ENCODE measurements around the gene DOCK1. TPM values are rescaled to one million over a fixed set of nuclear protein-coding genes. Genes with fewer than 3 reads are reported as not detected.

DOCK1 gene
- total and polyA plus RNA-seq, 2 donors (not counting 1 experiment from before 2014, with no cell fraction given), result 20.5 to 91.0 TPM

- H2AFZ ChIP-seq (ENCODE audit: low read length), result no peak overlapping the region
- no peak overlapping the region for H3K27ac ChIP-seq (ENCODE audit: insufficient read depth, low read length)
- peaks cover 3% of the 10 kb centered on the region for H3K36me3 ChIP-seq (ENCODE audit: control insufficient read depth, insufficient read depth, low read length)
- no peak overlapping the region for H3K9ac ChIP-seq (ENCODE audit: insufficient read depth, low read length)
- no peaks in the 10 kb centered on the region for H4K20me1 ChIP-seq (ENCODE audit: control insufficient read depth, extremely low read depth, insufficient read depth, low read length)
- TF ChIP-seq EZH2 (IDR thresholded peaks at IDR 0.05; ENCODE audit: low read length, missing control alignments), result no peak
- TF ChIP-seq CTCF (conservative IDR thresholded peaks at IDR 0.05 in 1 of 2, IDR thresholded peaks at IDR 0.05 in 1 of 2; ENCODE audit: low read depth in 1 of 2, low read length in 2 of 2), result no peak
- no peaks in the 10 kb centered on the region for H3K27me3 ChIP-seq (ENCODE audit: control insufficient read depth, insufficient read depth, low read length)
- H3K4me3 ChIP-seq (replicated peaks in 1 of 4; ENCODE audit: control extremely low read depth in 1 of 4, insufficient read depth in 1 of 4, low read depth in 3 of 4, low read length in 4 of 4), result no peak overlapping the region
- H3K9me3 ChIP-seq (ENCODE audit: control insufficient read depth, insufficient read depth, low read depth, low read length), result no peaks in the 10 kb centered on the region
- no peaks in the 10 kb centered on the region for H3K4me1 ChIP-seq (ENCODE audit: control insufficient read depth, extremely low read depth, insufficient read depth, low read length)
- DNase-seq (ENCODE audit: low read depth in 2 of 2), result no peak
- no peak overlapping the region for H3K4me2 ChIP-seq (ENCODE audit: extremely low read depth, insufficient read depth, low read length)
- no peaks in the 10 kb centered on the region for H3K79me2 ChIP-seq (ENCODE audit: control insufficient read depth, insufficient read depth, low read length)
Observed at GRCh38 chr10:127250031-127250430, 344.8 kb downstream of the DOCK1 start.

- H3K9ac ChIP-seq (ENCODE audit: insufficient read depth, low read length), result no peak overlapping the region
- no peaks in the 10 kb centered on the region for H3K27me3 ChIP-seq (ENCODE audit: control insufficient read depth, insufficient read depth, low read length)
- H3K36me3 ChIP-seq (ENCODE audit: control insufficient read depth, insufficient read depth, low read length), result peaks cover 3% of the 10 kb centered on the region
- no peaks in the 10 kb centered on the region for H4K20me1 ChIP-seq (ENCODE audit: control insufficient read depth, extremely low read depth, insufficient read depth, low read length)
- no peaks in the 10 kb centered on the region for H3K79me2 ChIP-seq (ENCODE audit: control insufficient read depth, insufficient read depth, low read length)
- TF ChIP-seq CTCF (conservative IDR thresholded peaks at IDR 0.05 in 1 of 2, IDR thresholded peaks at IDR 0.05 in 1 of 2; ENCODE audit: low read depth in 1 of 2, low read length in 2 of 2) (no peak), EZH2 (IDR thresholded peaks at IDR 0.05; ENCODE audit: low read length, missing control alignments) (no peak)
- no peaks in the 10 kb centered on the region for H3K4me1 ChIP-seq (ENCODE audit: control insufficient read depth, extremely low read depth, insufficient read depth, low read length)
- DNase-seq (ENCODE audit: low read depth in 2 of 2), result no peak
- H2AFZ ChIP-seq (ENCODE audit: low read length), result no peak overlapping the region
- H3K4me2 ChIP-seq (ENCODE audit: extremely low read depth, insufficient read depth, low read length), result no peak overlapping the region
- H3K27ac ChIP-seq (ENCODE audit: insufficient read depth, low read length), result no peak overlapping the region
- no peaks in the 10 kb centered on the region for H3K9me3 ChIP-seq (ENCODE audit: control insufficient read depth, insufficient read depth, low read depth, low read length)
- H3K4me3 ChIP-seq (replicated peaks in 1 of 4; ENCODE audit: control extremely low read depth in 1 of 4, insufficient read depth in 1 of 4, low read depth in 3 of 4, low read length in 4 of 4), result no peak overlapping the region
Observed at GRCh38 chr10:127252818-127253217, 347.6 kb downstream of the DOCK1 start.

- Histone ChIP-seq H3K9ac (ENCODE audit: insufficient read depth, low read length) (no peak overlapping the region), H3K9me3 (ENCODE audit: control insufficient read depth, insufficient read depth, low read depth, low read length) (no peaks in the 10 kb centered on the region), H3K79me2 (ENCODE audit: control insufficient read depth, insufficient read depth, low read length) (no peaks in the 10 kb centered on the region), H3K27me3 (ENCODE audit: control insufficient read depth, insufficient read depth, low read length) (no peaks in the 10 kb centered on the region), H2AFZ (ENCODE audit: low read length) (no peak overlapping the region), H3K27ac (ENCODE audit: insufficient read depth, low read length) (no peak overlapping the region), H3K4me1 (ENCODE audit: control insufficient read depth, extremely low read depth, insufficient read depth, low read length) (no peaks in the 10 kb centered on the region), H3K4me3 (replicated peaks in 1 of 4; ENCODE audit: control extremely low read depth in 1 of 4, insufficient read depth in 1 of 4, low read depth in 3 of 4, low read length in 4 of 4) (no peak overlapping the region), H3K36me3 (ENCODE audit: control insufficient read depth, insufficient read depth, low read length) (peaks cover 2% of the 10 kb centered on the region), H4K20me1 (ENCODE audit: control insufficient read depth, extremely low read depth, insufficient read depth, low read length) (no peaks in the 10 kb centered on the region), H3K4me2 (ENCODE audit: extremely low read depth, insufficient read depth, low read length) (no peak overlapping the region)
- no peak for TF ChIP-seq EZH2 (IDR thresholded peaks at IDR 0.05; ENCODE audit: low read length, missing control alignments)
- no peak for TF ChIP-seq CTCF (conservative IDR thresholded peaks at IDR 0.05 in 1 of 2, IDR thresholded peaks at IDR 0.05 in 1 of 2; ENCODE audit: low read depth in 1 of 2, low read length in 2 of 2)
- DNase-seq (ENCODE audit: low read depth in 2 of 2), result no peak
Observed at GRCh38 chr10:127254276-127254675, 349.0 kb downstream of the DOCK1 start.

Data from fibroblast of lung (primary cell).